OCI-LY7 (cell line): ENCODE measurements around the gene BAIAP2L1. TPM values are rescaled to one million over a fixed set of nuclear protein-coding genes. Genes with fewer than 3 reads are reported as not detected.

Experiments used
- BruUV-seq: library from RNA; stranded (reverse); fragments of 400-500 nt; replicated peaks from 2 replicates; lab custom pipeline; 2021; lab: Mats Ljungman, UMichigan
- CTCF ChIA-PET: fragments of 300-600 bp; sonication (Branson Sonifier 250); formaldehyde crosslinking; loops from one replicate; lab custom pipeline; 2022; ENCODE audit warnings: antibody characterized with exemption; ENCODE audit not compliant: unreplicated experiment; lab: Charles Lee
- POLR2A ChIA-PET: fragments of 300-600 bp; sonication (Branson Sonifier 250); formaldehyde crosslinking; loops from one replicate; lab custom pipeline; 2022; ENCODE audit warnings: antibody characterized with exemption; lab: Charles Lee
- DNase-seq: peaks from one replicate; pipeline ENCODE4 v3.0.0-alpha.2; 2015; ENCODE audit warnings: low spot score
- H2AFZ ChIP-seq: fragments of 200-600 bp; sonication (generic), shearing (Covaris generic); 2 replicates; pipeline ENCODE4 v1.6.1; 2014; ENCODE audit warnings: mild to moderate bottlenecking, antibody characterized with exemption, low read length, moderate library complexity
- H3K27ac ChIP-seq: fragments of 200-600 bp; sonication (generic); 2 replicates; pipeline ENCODE4 v1.5.1; 2014; ENCODE audit warnings: mixed run types, low read depth, mild to moderate bottlenecking, moderate library complexity, low read length, inconsistent platforms; ENCODE audit not compliant: poor library complexity, severe bottlenecking
- H3K36me3 ChIP-seq: fragments of 200-600 bp; sonication (generic); 2 replicates; pipeline ENCODE4 v1.6.1; 2014; ENCODE audit warnings: mild to moderate bottlenecking, antibody characterized with exemption, low read length, moderate library complexity, mixed read lengths; ENCODE audit not compliant: insufficient read depth
- H3K4me1 ChIP-seq: fragments of 200-600 bp; sonication (generic); 2 replicates; pipeline ENCODE4 v1.5.1; 2014; ENCODE audit warnings: mild to moderate bottlenecking, low read length; ENCODE audit not compliant: insufficient read depth, poor library complexity, severe bottlenecking
- H3K4me2 ChIP-seq: fragments of 200-600 bp; sonication (generic); 2 replicates; pipeline ENCODE4 v1.6.1; 2014; ENCODE audit warnings: mild to moderate bottlenecking, low read length
- H3K4me3 ChIP-seq: fragments of 200-600 bp; sonication (generic); 2 replicates; pipeline ENCODE4 v1.5.1; 2014; ENCODE audit warnings: mild to moderate bottlenecking, low read depth, low read length; ENCODE audit not compliant: poor library complexity, severe bottlenecking
- H3K79me2 ChIP-seq: fragments of 200-600 bp; sonication (generic); 2 replicates; pipeline ENCODE4 v1.6.1; 2016; ENCODE audit warnings: low read depth, mild to moderate bottlenecking, low read length, moderate library complexity, mixed read lengths; ENCODE audit not compliant: insufficient read depth
- H3K9me2 ChIP-seq: fragments of 200-600 bp; sonication (generic); 2 replicates; pipeline ENCODE4 v1.6.1; 2016; ENCODE audit warnings: mild to moderate bottlenecking, low read length, mixed read lengths; ENCODE audit not compliant: insufficient read depth
- H3K9me3 ChIP-seq: fragments of 200-600 bp; sonication (generic); 2 replicates; pipeline ENCODE4 v1.6.1; 2014; ENCODE audit warnings: mild to moderate bottlenecking, mixed run types, low read length, mixed read lengths
- H4K20me1 ChIP-seq: fragments of 200-600 bp; sonication (generic); 2 replicates; pipeline ENCODE4 v1.6.1; 2014; ENCODE audit warnings: mild to moderate bottlenecking, antibody characterized with exemption, low read length, moderate library complexity, mixed read lengths; ENCODE audit not compliant: insufficient read depth
- CTCF ChIP-seq: fragments of 200-600 bp; sonication (generic); conservative IDR thresholded peaks from 2 replicates; pipeline ENCODE4 v1.5.1; 2014; ENCODE audit warnings: mild to moderate bottlenecking, antibody characterized with exemption, low read length, moderate library complexity, mixed read lengths
- EZH2phosphoT487 ChIP-seq: fragments of 200-600 bp; sonication (generic); IDR thresholded peaks from 2 replicates; pipeline ENCODE4 v1.6.1; 2018; ENCODE audit warnings: low read depth, borderline replicate concordance, mild to moderate bottlenecking, mixed run types, antibody characterized with exemption, low read length, moderate library complexity, mixed read lengths
- intact Hi-C: fragments of 100-400 bp; cut with micrococcal nuclease; formaldehyde crosslinking; loops from one replicate; pipeline ENCODE4 v1.10.0; 2022; ENCODE audit not compliant: unreplicated experiment
- total RNA-seq, 2 experiments: library from RNA; depleted of rRNA in 1 of 2; stranded (reverse); fragments of >200 nt in 1 of 2; shearing (Covaris generic) in 1 of 2; gene quantifications; 2 replicates each; pipeline ENCODE4 v1.2.3, GENCODE V29; 2014 to 2022

Gene BAIAP2L1
- total RNA-seq, 2 experiments from 2014 or later, result not detected

- no peak overlapping the region for H3K27ac ChIP-seq
- peaks cover 21% of the 10 kb centered on the region for H3K4me1 ChIP-seq
- no peak overlapping the region for H2AFZ ChIP-seq
- TF ChIP-seq CTCF (no peak), EZH2phosphoT487 (no peak)
- intact Hi-C loops, result loop anchor here (5.0 kb wide), 1 partner anchor 176 kb away; the partner anchor contains the start of gene LMTK2
- no peaks in the 10 kb centered on the region for H3K79me2 ChIP-seq
- no peaks in the 10 kb centered on the region for H3K9me2 ChIP-seq
- no peaks in the 10 kb centered on the region for H3K9me3 ChIP-seq
- H3K36me3 ChIP-seq, result no peaks in the 10 kb centered on the region
- no TSS peak for BruUV-seq
- no peaks in the 10 kb centered on the region; the same call in 1 of the 2 replicates for H4K20me1 ChIP-seq
- H3K4me3 ChIP-seq, result no peak overlapping the region
- DNase-seq, result no peak
- ChIA-PET CTCF (no interaction called here), POLR2A (interaction anchor here (0.7 kb wide), 1 partner anchor 356 kb away, joined by 3 read pairs; no protein-coding TSS in a partner anchor)
- H3K4me2 ChIP-seq, result peak overlapping the region; percentile 93; the same call in 1 of the 2 replicates
These were observed 117.6 kb downstream of the BAIAP2L1 start for GRCh38 chr7:98283127-98283886.

- BruUV-seq, result no TSS peak
- peak overlapping the region; percentile 77 for H3K4me3 ChIP-seq
- DNase-seq, result no peak
- ChIA-PET POLR2A (interaction anchor here (0.7 kb wide), 1 partner anchor 357 kb away, joined by 3 read pairs; no protein-coding TSS in a partner anchor), CTCF (no interaction called here)
- H3K9me2 ChIP-seq, result no peaks in the 10 kb centered on the region
- intact Hi-C loops, result loop anchor here (5.0 kb wide), 1 partner anchor 175 kb away; the partner anchor contains the start of gene LMTK2
- no peaks in the 10 kb centered on the region for H3K36me3 ChIP-seq
- TF ChIP-seq EZH2phosphoT487 (no peak), CTCF (no peak)
- H3K4me2 ChIP-seq, result peak overlapping the region; percentile 93
- H3K4me1 ChIP-seq, result peaks cover 21% of the 10 kb centered on the region
- H2AFZ ChIP-seq, result no peak overlapping the region
- H4K20me1 ChIP-seq, result no peaks in the 10 kb centered on the region; the same call in 1 of the 2 replicates
- H3K27ac ChIP-seq, result no peak overlapping the region
- H3K9me3 ChIP-seq, result no peaks in the 10 kb centered on the region
- H3K79me2 ChIP-seq, result no peaks in the 10 kb centered on the region
These were observed 118.2 kb downstream of the BAIAP2L1 start for GRCh38 chr7:98282703-98283102.
